ENCODE measurements around the gene ADAM30. TPM values are rescaled to one million over a fixed set of nuclear protein-coding genes. Genes with fewer than 3 reads are reported as not detected.

Gene ADAM30
- polyA plus RNA-seq, 1 donor = not detected

GRCh38 chr1:119909890-119910596 lies 13.7 kb upstream of the ADAM30 start:
- Histone ChIP-seq H3K27me3 (ENCODE audit: control insufficient read depth, insufficient read depth, low read length) (no peaks in the 10 kb centered on the region), H3K27ac (ENCODE audit: low read length) (no peak overlapping the region), H3K36me3 (ENCODE audit: control insufficient read depth, insufficient read depth, low read length) (peaks cover 11% of the 10 kb centered on the region), H3K9me3 (ENCODE audit: control insufficient read depth, low read depth, low read length) (no peaks in the 10 kb centered on the region), H3K4me3 (ENCODE audit: low read length) (no peak overlapping the region), H3K4me1 (ENCODE audit: control insufficient read depth, insufficient read depth, low read length) (peaks cover 4% of the 10 kb centered on the region)
- 33% methylated on average over 1 of the region's 9 CpGs for WGBS (ENCODE audit: insufficient coverage, low lambda C conversion rate)
- DNase-seq = no peak

- H3K4me3 ChIP-seq (ENCODE audit: low read length) = no peak overlapping the region
- no peak overlapping the region for H3K27ac ChIP-seq (ENCODE audit: low read length)
- no peak for DNase-seq
- no peaks in the 10 kb centered on the region for H3K36me3 ChIP-seq (ENCODE audit: control insufficient read depth, insufficient read depth, low read length)
- no peaks in the 10 kb centered on the region for H3K27me3 ChIP-seq (ENCODE audit: control insufficient read depth, insufficient read depth, low read length)
- no CpG with 5 or more reads among the region's 3 CpGs for WGBS (ENCODE audit: insufficient coverage, low lambda C conversion rate)
- H3K4me1 ChIP-seq (ENCODE audit: control insufficient read depth, insufficient read depth, low read length) = peaks cover 4% of the 10 kb centered on the region
- no peaks in the 10 kb centered on the region for H3K9me3 ChIP-seq (ENCODE audit: control insufficient read depth, low read depth, low read length)
Measured at GRCh38 chr1:119908661-119909060, 12.3 kb upstream of the ADAM30 start.

- no CpG with 5 or more reads among the region's 4 CpGs for WGBS (ENCODE audit: insufficient coverage, low lambda C conversion rate)
- H3K9me3 ChIP-seq (ENCODE audit: control insufficient read depth, low read depth, low read length) = no peaks in the 10 kb centered on the region
- H3K27me3 ChIP-seq (ENCODE audit: control insufficient read depth, insufficient read depth, low read length) = no peaks in the 10 kb centered on the region
- DNase-seq = peak; percentile 57 to 75
- H3K4me3 ChIP-seq (ENCODE audit: low read length) = no peak overlapping the region
- peaks cover 4% of the 10 kb centered on the region for H3K4me1 ChIP-seq (ENCODE audit: control insufficient read depth, insufficient read depth, low read length)
- H3K36me3 ChIP-seq (ENCODE audit: control insufficient read depth, insufficient read depth, low read length) = no peaks in the 10 kb centered on the region
- no peak overlapping the region for H3K27ac ChIP-seq (ENCODE audit: low read length)
Measured at GRCh38 chr1:119906927-119907652, 10.8 kb upstream of the ADAM30 start.

- H3K4me3 ChIP-seq (ENCODE audit: low read length) = no peak overlapping the region
- no peaks in the 10 kb centered on the region for H3K27me3 ChIP-seq (ENCODE audit: control insufficient read depth, insufficient read depth, low read length)
- peaks cover 4% of the 10 kb centered on the region for H3K4me1 ChIP-seq (ENCODE audit: control insufficient read depth, insufficient read depth, low read length)
- H3K9me3 ChIP-seq (ENCODE audit: control insufficient read depth, low read depth, low read length) = no peaks in the 10 kb centered on the region
- H3K27ac ChIP-seq (ENCODE audit: low read length) = no peak overlapping the region
- no peak for DNase-seq
- H3K36me3 ChIP-seq (ENCODE audit: control insufficient read depth, insufficient read depth, low read length) = no peaks in the 10 kb centered on the region
Measured at GRCh38 chr1:119903443-119903835, 7.1 kb upstream of the ADAM30 start.

GRCh38 chr1:119902775-119903442 lies 6.6 kb upstream of the ADAM30 start:
- Histone ChIP-seq H3K9me3 (ENCODE audit: control insufficient read depth, low read depth, low read length) (no peaks in the 10 kb centered on the region), H3K36me3 (ENCODE audit: control insufficient read depth, insufficient read depth, low read length) (no peaks in the 10 kb centered on the region), H3K4me1 (ENCODE audit: control insufficient read depth, insufficient read depth, low read length) (peaks cover 4% of the 10 kb centered on the region), H3K27ac (ENCODE audit: low read length) (no peak overlapping the region), H3K4me3 (ENCODE audit: low read length) (no peak overlapping the region), H3K27me3 (ENCODE audit: control insufficient read depth, insufficient read depth, low read length) (no peaks in the 10 kb centered on the region)
- DNase-seq = no peak
- whole genome bisulfite sequencing (ENCODE audit: insufficient coverage, low lambda C conversion rate) = no CpG with 5 or more reads among the region's 4 CpGs

GRCh38 chr1:119898981-119899720 lies 2.8 kb upstream of the ADAM30 start:
- Histone ChIP-seq H3K4me3 (ENCODE audit: low read length) (no peak overlapping the region), H3K27me3 (ENCODE audit: control insufficient read depth, insufficient read depth, low read length) (no peaks in the 10 kb centered on the region), H3K36me3 (ENCODE audit: control insufficient read depth, insufficient read depth, low read length) (no peaks in the 10 kb centered on the region), H3K9me3 (ENCODE audit: control insufficient read depth, low read depth, low read length) (peaks cover 3% of the 10 kb centered on the region), H3K4me1 (ENCODE audit: control insufficient read depth, insufficient read depth, low read length) (no peaks in the 10 kb centered on the region), H3K27ac (ENCODE audit: low read length) (no peak overlapping the region)
- DNase-seq = no peak
- 90% methylated on average over 1 of the region's 3 CpGs for WGBS (ENCODE audit: insufficient coverage, low lambda C conversion rate)

- H3K36me3 ChIP-seq (ENCODE audit: control insufficient read depth, insufficient read depth, low read length) = no peaks in the 10 kb centered on the region
- WGBS (ENCODE audit: insufficient coverage, low lambda C conversion rate) = 50% methylated on average over 1 of the region's 2 CpGs
- H3K4me1 ChIP-seq (ENCODE audit: control insufficient read depth, insufficient read depth, low read length) = no peaks in the 10 kb centered on the region
- H3K4me3 ChIP-seq (ENCODE audit: low read length) = no peak overlapping the region
- peaks cover 3% of the 10 kb centered on the region for H3K9me3 ChIP-seq (ENCODE audit: control insufficient read depth, low read depth, low read length)
- DNase-seq = no peak
- H3K27me3 ChIP-seq (ENCODE audit: control insufficient read depth, insufficient read depth, low read length) = no peaks in the 10 kb centered on the region
- no peak overlapping the region for H3K27ac ChIP-seq (ENCODE audit: low read length)
Measured at GRCh38 chr1:119898530-119898929, 2.2 kb upstream of the ADAM30 start.

GRCh38 chr1:119895102-119895501 lies 1.2 kb downstream of the ADAM30 start:
- DNase-seq = no peak
- Histone ChIP-seq H3K9me3 (ENCODE audit: control insufficient read depth, low read depth, low read length) (peaks cover 3% of the 10 kb centered on the region), H3K4me1 (ENCODE audit: control insufficient read depth, insufficient read depth, low read length) (no peaks in the 10 kb centered on the region), H3K4me3 (ENCODE audit: low read length) (no peak overlapping the region), H3K27ac (ENCODE audit: low read length) (no peak overlapping the region), H3K36me3 (ENCODE audit: control insufficient read depth, insufficient read depth, low read length) (no peaks in the 10 kb centered on the region), H3K27me3 (ENCODE audit: control insufficient read depth, insufficient read depth, low read length) (no peaks in the 10 kb centered on the region)
- WGBS (ENCODE audit: insufficient coverage, low lambda C conversion rate) = no CpG with 5 or more reads among the region's 4 CpGs

GRCh38 chr1:119893827-119894700 lies 2.3 kb downstream of the ADAM30 start:
- no peaks in the 10 kb centered on the region for H3K4me1 ChIP-seq (ENCODE audit: control insufficient read depth, insufficient read depth, low read length)
- H3K4me3 ChIP-seq (ENCODE audit: low read length) = no peak overlapping the region
- no peaks in the 10 kb centered on the region for H3K27me3 ChIP-seq (ENCODE audit: control insufficient read depth, insufficient read depth, low read length)
- DNase-seq = no peak
- H3K36me3 ChIP-seq (ENCODE audit: control insufficient read depth, insufficient read depth, low read length) = no peaks in the 10 kb centered on the region
- peaks cover 3% of the 10 kb centered on the region for H3K9me3 ChIP-seq (ENCODE audit: control insufficient read depth, low read depth, low read length)
- H3K27ac ChIP-seq (ENCODE audit: low read length) = no peak overlapping the region
- 56% methylated on average over 5 of the region's 10 CpGs for WGBS (ENCODE audit: insufficient coverage, low lambda C conversion rate)

All from large intestine (tissue), 3 donors.